22Rv1 (cell line): ENCODE data around the gene PGGT1B.

Experiments used
- H3K27ac ChIP-seq: fragments of 450-650 bp; 2 replicates; pipeline ENCODE4 v1.5.1; 2017
- CTCF ChIP-seq: fragments of 450-650 bp; IDR thresholded peaks from 2 replicates; pipeline ENCODE4 v1.5.1; 2017; ENCODE audit warnings: mild to moderate bottlenecking
- ZFX ChIP-seq: fragments of 450-650 bp; IDR thresholded peaks from 2 replicates; pipeline ENCODE4 v1.6.1; 2017; ENCODE audit warnings: antibody characterized with exemption, borderline replicate concordance

PGGT1B gene

GRCh38 chr5:115236599-115236998, 26.1 kb downstream of the PGGT1B start:
- H3K27ac ChIP-seq, result no peak overlapping the region
- TF ChIP-seq CTCF (no peak), ZFX (no peak)

- no peak overlapping the region for H3K27ac ChIP-seq
- TF ChIP-seq ZFX (no peak), CTCF (no peak)
These were observed 31.1 kb downstream of the PGGT1B start for GRCh38 chr5:115231598-115231997.

DNA sequence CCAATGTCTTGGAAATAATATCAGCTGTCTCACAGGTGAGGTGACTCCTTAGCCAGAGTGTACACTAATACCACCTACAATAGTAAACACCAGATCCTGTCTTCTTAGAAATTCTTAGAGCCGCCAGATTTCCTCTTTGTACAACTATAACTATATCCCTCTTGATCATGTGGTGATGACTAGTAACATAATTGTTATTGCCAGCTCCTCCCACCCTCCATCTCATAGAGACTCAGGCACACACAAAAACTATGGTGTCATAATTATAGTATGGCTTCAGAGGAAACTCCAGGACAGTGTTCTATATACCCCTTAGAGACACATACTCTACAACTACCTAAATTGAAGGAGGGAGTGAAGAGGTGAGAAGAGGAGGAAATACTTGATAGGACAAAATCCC, 33.1 kb downstream of the PGGT1B start:
- H3K27ac ChIP-seq, result no peak overlapping the region
- TF ChIP-seq ZFX (no peak), CTCF (no peak)

- TF ChIP-seq CTCF, result no peak
- TF ChIP-seq ZFX, result no peak
- H3K27ac ChIP-seq, result no peak overlapping the region
These were observed 35.4 kb downstream of the PGGT1B start for GRCh38 chr5:115227281-115227680.

GRCh38 chr5:115214541-115214940, 48.1 kb downstream of the PGGT1B start:
- TF ChIP-seq ZFX, result no peak
- no peak for TF ChIP-seq CTCF
- no peak overlapping the region for H3K27ac ChIP-seq

DNA sequence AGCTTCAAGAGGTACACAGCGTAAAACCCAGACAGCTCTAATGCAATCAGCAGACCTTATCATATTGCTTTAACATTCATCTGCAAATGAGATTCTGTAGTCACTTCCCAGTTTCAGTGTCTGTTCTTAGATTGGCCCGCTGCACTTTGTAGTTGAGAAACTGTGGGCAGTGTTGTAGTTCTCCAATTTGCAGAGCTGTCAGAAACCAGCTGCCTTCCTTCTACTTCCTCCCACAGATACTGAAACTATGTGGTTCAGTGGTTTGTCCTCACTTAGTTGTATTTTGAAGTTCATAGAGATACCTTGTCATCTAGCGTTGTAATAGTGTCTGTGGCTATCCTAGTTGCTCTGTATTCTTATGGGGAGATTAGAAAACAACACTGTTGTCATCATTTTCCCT, 53.4 kb downstream of the PGGT1B start:
- H3K27ac ChIP-seq, result no peak overlapping the region
- TF ChIP-seq ZFX (no peak), CTCF (no peak)

DNA sequence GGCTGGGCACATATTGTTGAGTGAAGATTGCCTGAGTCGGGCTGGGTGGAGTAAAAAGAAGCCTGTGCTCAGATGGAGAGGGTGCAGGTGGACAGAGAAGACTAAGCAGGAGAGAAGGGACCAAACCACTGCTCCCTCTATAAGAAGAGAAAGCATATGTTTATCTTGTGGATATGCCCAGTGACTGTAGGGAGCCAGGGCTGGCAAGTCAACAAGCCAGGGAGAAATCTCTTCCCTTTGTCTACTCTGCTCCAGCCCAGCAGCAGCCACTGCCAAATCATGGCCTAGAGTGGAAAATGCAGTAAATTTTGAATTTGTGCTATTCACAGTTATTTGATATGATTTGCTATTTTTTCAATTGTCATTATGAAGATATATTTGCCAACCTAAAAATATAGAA, 59.7 kb downstream of the PGGT1B start:
- no peak overlapping the region for H3K27ac ChIP-seq
- TF ChIP-seq ZFX, result no peak

- peak overlapping the region; percentile 88; the same call in 1 of the 2 replicates for H3K27ac ChIP-seq
- TF ChIP-seq CTCF (no peak), ZFX (no peak)
These were observed 66.5 kb downstream of the PGGT1B start for GRCh38 chr5:115196161-115196560.
